H9 (cell line): ENCODE results near the gene SLMAP. TPM values are rescaled to one million over a fixed set of nuclear protein-coding genes. Genes with fewer than 3 reads are reported as not detected.

ENCODE experiments used
- DNase-seq: peaks from one replicate; pipeline ENCODE4 v3.0.0-alpha.2; 2017
- H2AFZ ChIP-seq: one replicate; pipeline ENCODE4 v1.6.1; 2013; ENCODE audit warnings: mild to moderate bottlenecking, low read length, control low read depth, moderate library complexity
- H2AK5ac ChIP-seq: 2 replicates; pipeline ENCODE4 v1.6.1; 2013; ENCODE audit warnings: low read length, control low read depth, mixed read lengths; ENCODE audit not compliant: insufficient read length
- H2BK120ac ChIP-seq: one replicate; pipeline ENCODE4 v1.6.1; 2013; ENCODE audit warnings: low read depth, mild to moderate bottlenecking, low read length, control low read depth, inconsistent platforms; ENCODE audit not compliant: poor library complexity, severe bottlenecking
- H2BK12ac ChIP-seq: 2 replicates; pipeline ENCODE4 v1.6.1; 2013; ENCODE audit warnings: low read length, control low read depth, mixed read lengths, low read depth; ENCODE audit not compliant: insufficient read length
- H2BK15ac ChIP-seq: 2 replicates; pipeline ENCODE4 v1.6.1; 2013; ENCODE audit warnings: low read depth, low read length, control low read depth
- H2BK20ac ChIP-seq: one replicate; pipeline ENCODE4 v1.6.1; 2013; ENCODE audit warnings: low read depth, mild to moderate bottlenecking, low read length, control low read depth, inconsistent platforms; ENCODE audit not compliant: poor library complexity, severe bottlenecking
- H2BK5ac ChIP-seq: 2 replicates; pipeline ENCODE4 v1.6.1; 2013; ENCODE audit warnings: low read length, control low read depth, mixed read lengths; ENCODE audit not compliant: insufficient read length
- H3K14ac ChIP-seq: 2 replicates; pipeline ENCODE4 v1.6.1; 2013; ENCODE audit warnings: low read length, control low read depth; ENCODE audit not compliant: insufficient read depth
- H3K18ac ChIP-seq: 2 replicates; pipeline ENCODE4 v1.6.1; 2013; ENCODE audit warnings: low read depth, mild to moderate bottlenecking, mixed read lengths, low read length, control low read depth; ENCODE audit not compliant: insufficient read length
- H3K23ac ChIP-seq: 2 replicates; pipeline ENCODE4 v1.6.1; 2013; ENCODE audit warnings: low read length, control low read depth, mixed read lengths, low read depth; ENCODE audit not compliant: insufficient read length
- H3K23me2 ChIP-seq: 2 replicates; pipeline ENCODE4 v1.6.1; 2013; ENCODE audit warnings: low read depth, mild to moderate bottlenecking, mixed read lengths, low read length, control low read depth; ENCODE audit not compliant: insufficient read length, poor library complexity, severe bottlenecking
- H3K27ac ChIP-seq: 2 replicates; pipeline ENCODE4 v1.5.1; 2013; ENCODE audit warnings: low read length, control low read depth, mixed read lengths, low read depth; ENCODE audit not compliant: insufficient read length
- H3K27me3 ChIP-seq: 2 replicates; pipeline ENCODE4 v1.6.1; 2013; ENCODE audit warnings: low read length, control low read depth, inconsistent platforms; ENCODE audit not compliant: insufficient read depth
- H3K4ac ChIP-seq: 2 replicates; pipeline ENCODE4 v1.6.1; 2013; ENCODE audit warnings: low read depth, mild to moderate bottlenecking, control low read depth, inconsistent platforms, low read length, moderate library complexity
- H3K4me1 ChIP-seq: 2 replicates; pipeline ENCODE4 v1.6.1; 2013; ENCODE audit warnings: low read length, control low read depth, inconsistent platforms; ENCODE audit not compliant: insufficient read depth
- H3K4me2 ChIP-seq: 2 replicates; pipeline ENCODE4 v1.6.1; 2013; ENCODE audit warnings: low read length, control low read depth, mixed read lengths; ENCODE audit not compliant: insufficient read length, insufficient read depth
- H3K56ac ChIP-seq: 2 replicates; pipeline ENCODE4 v1.6.1; 2013; ENCODE audit warnings: low read depth, mild to moderate bottlenecking, mixed read lengths, low read length, control low read depth; ENCODE audit not compliant: insufficient read length
- H3K79me1 ChIP-seq: 2 replicates; pipeline ENCODE4 v1.6.1; 2013; ENCODE audit warnings: low read depth, mild to moderate bottlenecking, moderate library complexity, low read length, control low read depth, inconsistent platforms; ENCODE audit not compliant: insufficient read depth, poor library complexity, severe bottlenecking
- H3K79me2 ChIP-seq: 2 replicates; pipeline ENCODE4 v1.6.1; 2013; ENCODE audit warnings: low read length, control low read depth, inconsistent platforms; ENCODE audit not compliant: insufficient read depth
- H3K9ac ChIP-seq: 2 replicates; pipeline ENCODE4 v1.6.1; 2013; ENCODE audit warnings: low read length, control low read depth, mixed read lengths; ENCODE audit not compliant: insufficient read length; ENCODE audit errors: extremely low read depth
- H3K9me3 ChIP-seq: one replicate; pipeline ENCODE4 v1.6.1; 2013; ENCODE audit warnings: low read depth, low read length, inconsistent platforms; ENCODE audit not compliant: control insufficient read depth
- H3T11ph ChIP-seq: one replicate; pipeline ENCODE4 v1.6.1; 2013; ENCODE audit warnings: mild to moderate bottlenecking, low read length, control low read depth, inconsistent platforms
- H4K20me1 ChIP-seq: one replicate; pipeline ENCODE4 v1.6.1; 2013; ENCODE audit not compliant: control insufficient read depth, insufficient read length, insufficient read depth
- H4K5ac ChIP-seq: 2 replicates; pipeline ENCODE4 v1.6.1; 2013; ENCODE audit warnings: low read depth, mild to moderate bottlenecking, mixed read lengths, low read length, control low read depth; ENCODE audit not compliant: insufficient read length
- H4K8ac ChIP-seq: replicated peaks from 2 replicates; pipeline ENCODE4 v1.6.1; 2013; ENCODE audit warnings: low read length, control low read depth, mixed read lengths, low read depth; ENCODE audit not compliant: insufficient read length
- H4K91ac ChIP-seq: 2 replicates; pipeline ENCODE4 v1.6.1; 2013; ENCODE audit warnings: low read depth, mild to moderate bottlenecking, moderate library complexity, mixed read lengths, low read length, control low read depth; ENCODE audit not compliant: insufficient read length
- H3K27ac Mint-ChIP-seq, 3 experiments: 2 replicates in 2 of 3; 3 replicates in 1 of 3; pipeline ENCODE4 v1.8.0; 2020 to 2021; ENCODE audit warnings: mixed read lengths in 3 of 3, mild to moderate bottlenecking in 1 of 3, moderate library complexity in 1 of 3
- H3K27me3 Mint-ChIP-seq: 2 replicates; pipeline ENCODE4 v1.8.0; 2021; ENCODE audit warnings: low read depth, mild to moderate bottlenecking, moderate library complexity, mixed read lengths
- H3K36me3 Mint-ChIP-seq, 3 experiments: 2 replicates in 2 of 3; 3 replicates in 1 of 3; pipeline ENCODE4 v1.8.0; 2020 to 2021; ENCODE audit warnings: low read depth in 3 of 3, mixed read lengths in 3 of 3; ENCODE audit not compliant: insufficient read depth in 1 of 3
- H3K4me1 Mint-ChIP-seq, 2 experiments: 2 replicates each; pipeline ENCODE4 v1.8.0; 2020; ENCODE audit warnings: mixed read lengths in 2 of 2
- H3K4me3 Mint-ChIP-seq, 2 experiments: 2 replicates in 1 of 2; 3 replicates in 1 of 2; pipeline ENCODE4 v1.8.0; 2020 to 2021; ENCODE audit warnings: mild to moderate bottlenecking in 2 of 2, mixed read lengths in 2 of 2, moderate library complexity in 1 of 2
- H3K9me3 Mint-ChIP-seq, 2 experiments: 2 replicates in 1 of 2; 3 replicates in 1 of 2; pipeline ENCODE4 v1.8.0; 2020; ENCODE audit warnings: mild to moderate bottlenecking in 2 of 2, mixed read lengths in 2 of 2, moderate library complexity in 1 of 2
- CTCF ChIP-seq: fragments of 200-600 bp; sonication (generic); conservative IDR thresholded peaks from 3 replicates; pipeline ENCODE4 v1.8.0; 2021; ENCODE audit warnings: antibody characterized with exemption, mild to moderate bottlenecking
- WGBS: extraction: QIAGEN DNeasy Blood & Tissue Kit; methylation state at CpG from one replicate; pipeline ENCODE4 v1.1.7; 2013; ENCODE audit warnings: missing lambda C conversion rate, low lambda C conversion rate, mixed read lengths; ENCODE audit not compliant: insufficient read length; ENCODE audit errors: extremely low coverage; 5-methylcytosine and 5-hydroxymethylcytosine counted together
- total RNA-seq: library from RNA; stranded (reverse); gene quantifications from 2 replicates; pipeline ENCODE4 v1.2.1, GENCODE V29; 2021

The SLMAP gene
- total RNA-seq, 1 experiment from 2014 or later, result 65.1 TPM

GRCh38 chr3:57943525-57944495 is 187.7 kb downstream of the SLMAP start:
- Histone ChIP-seq H3T11ph (no peak overlapping the region), H3K23ac (no peak overlapping the region), H3K14ac (no peak overlapping the region), H3K56ac (no peak overlapping the region), H3K9me3 (no peaks in the 10 kb centered on the region), H3K23me2 (no peaks in the 10 kb centered on the region), H3K79me2 (no peaks in the 10 kb centered on the region), H2BK5ac (no peak overlapping the region), H2BK120ac (no peak overlapping the region), H2BK20ac (no peak overlapping the region), H4K8ac (no peak overlapping the region), H3K4me2 (no peak overlapping the region), H3K79me1 (no peaks in the 10 kb centered on the region), H3K4ac (no peak overlapping the region), H3K9ac (no peak overlapping the region), H2AK5ac (no peak overlapping the region), H4K5ac (no peak overlapping the region), H3K18ac (no peak overlapping the region), H3K4me1 (peaks cover 8% of the 10 kb centered on the region; the same call in 1 of the 2 replicates), H2AFZ (no peak overlapping the region), H4K20me1 (no peaks in the 10 kb centered on the region), H3K27me3 (no peaks in the 10 kb centered on the region), H3K27ac (no peak overlapping the region), H2BK15ac (no peak overlapping the region), H4K91ac (no peak overlapping the region), H2BK12ac (no peak overlapping the region)
- no CpG with 5 or more reads among the region's 8 CpGs for WGBS
- no peak for DNase-seq
- peak overlapping the region in 1 of 3 experiments; percentile 6; a peak in 1 of 7 replicates for H3K27ac Mint-ChIP-seq
- no peaks in the 10 kb centered on the region; the same call in 1 of the 2 replicates for H3K27me3 Mint-ChIP-seq
- H3K4me3 Mint-ChIP-seq, result no peak overlapping the region
- peaks cover 4 to 5% of the 10 kb centered on the region in 2 experiments; a peak in 3 of 5 replicates for H3K9me3 Mint-ChIP-seq
- peaks cover 0 to 8% (median 6%) of the 10 kb centered on the region in 3 experiments; a peak in 4 of 7 replicates for H3K36me3 Mint-ChIP-seq
- H3K4me1 Mint-ChIP-seq, result peaks cover 21 to 25% of the 10 kb centered on the region in 2 experiments
- TF ChIP-seq CTCF, result no peak
